ENCODE results near the gene DMRT2.

The DMRT2 gene

GRCh38 chr9:1053986-1054425 lies 3.8 kb downstream of the DMRT2 start:
- H3K27ac Mint-ChIP-seq = no peak overlapping the region
- ATAC-seq (no peak), DNase-seq (no peak)
- H3K4me1 Mint-ChIP-seq = peaks cover 41% of the 10 kb centered on the region
- H3K27me3 Mint-ChIP-seq = peaks cover 96% of the 10 kb centered on the region
- H3K4me3 Mint-ChIP-seq = no peak overlapping the region
- H3K9me3 Mint-ChIP-seq = no peaks in the 10 kb centered on the region

GRCh38 chr9:1055166-1055565 lies 5.0 kb downstream of the DMRT2 start:
- no peak for DNase-seq
- Mint-ChIP-seq H3K9me3 (no peaks in the 10 kb centered on the region), H3K4me1 (peaks cover 31% of the 10 kb centered on the region), H3K27me3 (peaks cover 84% of the 10 kb centered on the region), H3K4me3 (no peak overlapping the region), H3K27ac (no peak overlapping the region)
- ATAC-seq = no peak

- Mint-ChIP-seq H3K4me3 (no peak overlapping the region), H3K27me3 (peaks cover 57% of the 10 kb centered on the region), H3K27ac (no peak overlapping the region), H3K9me3 (no peaks in the 10 kb centered on the region), H3K4me1 (peaks cover 5% of the 10 kb centered on the region)
- DNase-seq (no peak), ATAC-seq (peak; percentile 31)
Observed at GRCh38 chr9:1057910-1058309, 7.8 kb downstream of the DMRT2 start.

- Mint-ChIP-seq H3K4me1 (no peaks in the 10 kb centered on the region), H3K4me3 (no peak overlapping the region), H3K27ac (no peak overlapping the region), H3K9me3 (no peaks in the 10 kb centered on the region), H3K27me3 (peaks cover 46% of the 10 kb centered on the region)
- DNase-seq (no peak), ATAC-seq (no peak)
Observed at GRCh38 chr9:1058826-1059487, 8.8 kb downstream of the DMRT2 start.

- no peak for ATAC-seq
- Mint-ChIP-seq H3K4me3 (no peak overlapping the region), H3K27me3 (peaks cover 18% of the 10 kb centered on the region), H3K9me3 (peaks cover 0 to 8% of the 10 kb centered on the region in 2 donors), H3K4me1 (no peaks in the 10 kb centered on the region), H3K27ac (no peak overlapping the region)
- no peak for DNase-seq
Observed at GRCh38 chr9:1065130-1065529, 15.0 kb downstream of the DMRT2 start.

- Mint-ChIP-seq H3K4me3 (no peak overlapping the region), H3K4me1 (no peaks in the 10 kb centered on the region), H3K27me3 (peaks cover 38% of the 10 kb centered on the region), H3K27ac (no peak overlapping the region), H3K9me3 (peaks cover 0 to 8% of the 10 kb centered on the region in 2 donors)
- DNase-seq (no peak), ATAC-seq (no peak)
Observed at GRCh38 chr9:1070692-1071091, 20.5 kb downstream of the DMRT2 start.

GRCh38 chr9:1071730-1072129 lies 21.6 kb downstream of the DMRT2 start:
- Mint-ChIP-seq H3K27me3 (peaks cover 43% of the 10 kb centered on the region), H3K4me1 (no peaks in the 10 kb centered on the region), H3K4me3 (no peak overlapping the region), H3K9me3 (peaks cover 0 to 8% of the 10 kb centered on the region in 2 donors), H3K27ac (no peak overlapping the region)
- ATAC-seq (no peak), DNase-seq (no peak)

- Mint-ChIP-seq H3K9me3 (no peaks in the 10 kb centered on the region), H3K27ac (no peak overlapping the region), H3K4me3 (no peak overlapping the region), H3K4me1 (no peaks in the 10 kb centered on the region), H3K27me3 (peaks cover 54% of the 10 kb centered on the region)
- no peak for ATAC-seq
- no peak for DNase-seq
Observed at GRCh38 chr9:1073497-1073896, 23.3 kb downstream of the DMRT2 start.

- ATAC-seq (no peak), DNase-seq (no peak)
- Mint-ChIP-seq H3K27ac (no peak overlapping the region), H3K4me1 (no peaks in the 10 kb centered on the region), H3K27me3 (peaks cover 44% of the 10 kb centered on the region), H3K9me3 (no peaks in the 10 kb centered on the region), H3K4me3 (no peak overlapping the region)
Observed at GRCh38 chr9:1077616-1078015, 27.5 kb downstream of the DMRT2 start.

GRCh38 chr9:1083325-1083913 lies 33.3 kb downstream of the DMRT2 start:
- Mint-ChIP-seq H3K4me1 (no peaks in the 10 kb centered on the region), H3K27me3 (peaks cover 36% of the 10 kb centered on the region), H3K27ac (no peak overlapping the region), H3K9me3 (no peaks in the 10 kb centered on the region), H3K4me3 (no peak overlapping the region)
- DNase-seq (no peak), ATAC-seq (no peak)

GRCh38 chr9:1085086-1085485 lies 34.9 kb downstream of the DMRT2 start:
- H3K27me3 Mint-ChIP-seq = peaks cover 44% of the 10 kb centered on the region
- no peaks in the 10 kb centered on the region for H3K9me3 Mint-ChIP-seq
- H3K4me1 Mint-ChIP-seq = no peaks in the 10 kb centered on the region
- ATAC-seq (no peak), DNase-seq (no peak)
- no peak overlapping the region for H3K4me3 Mint-ChIP-seq
- no peak overlapping the region for H3K27ac Mint-ChIP-seq

GRCh38 chr9:1086517-1086916 lies 36.4 kb downstream of the DMRT2 start:
- H3K9me3 Mint-ChIP-seq = no peaks in the 10 kb centered on the region
- peaks cover 46% of the 10 kb centered on the region for H3K27me3 Mint-ChIP-seq
- DNase-seq (no peak), ATAC-seq (no peak)
- H3K4me3 Mint-ChIP-seq = no peak overlapping the region
- H3K4me1 Mint-ChIP-seq = no peaks in the 10 kb centered on the region
- no peak overlapping the region for H3K27ac Mint-ChIP-seq

- ATAC-seq = no peak
- Mint-ChIP-seq H3K27ac (no peak overlapping the region), H3K4me3 (no peak overlapping the region)
Observed at GRCh38 chr9:1087120-1087881, 37.1 kb downstream of the DMRT2 start.

GRCh38 chr9:1094749-1095148 lies 44.6 kb downstream of the DMRT2 start:
- Mint-ChIP-seq H3K27ac (no peak overlapping the region), H3K4me1 (no peaks in the 10 kb centered on the region), H3K4me3 (no peak overlapping the region), H3K9me3 (no peaks in the 10 kb centered on the region), H3K27me3 (peaks cover 34% of the 10 kb centered on the region)
- DNase-seq = no peak
- no peak for ATAC-seq

More at GRCh38 chr9:1087120-1087881, 37.1 kb downstream of the DMRT2 start:
- Mint-ChIP-seq H3K4me1 (no peaks in the 10 kb centered on the region), H3K27me3 (peaks cover 42% of the 10 kb centered on the region), H3K9me3 (no peaks in the 10 kb centered on the region)
- no peak for DNase-seq

- Mint-ChIP-seq H3K27me3 (peaks cover 37% of the 10 kb centered on the region), H3K27ac (no peak overlapping the region), H3K4me1 (no peaks in the 10 kb centered on the region), H3K9me3 (no peaks in the 10 kb centered on the region), H3K4me3 (no peak overlapping the region)
- ATAC-seq = no peak
- DNase-seq = no peak
Observed at GRCh38 chr9:1096155-1096964, 46.2 kb downstream of the DMRT2 start.

Measured in stimulated activated naive CD8-positive, alpha-beta T cell treated with anti-CD3 and anti-CD28 coated beads, Interleukin-15, amount 100 ng/mL, for 72 hours (primary cell).